PC-3 (cell line): ENCODE measurements around the gene KRTAP5-3. TPM values are rescaled to one million over a fixed set of nuclear protein-coding genes. Genes with fewer than 3 reads are reported as not detected.

Experiments used
- ATAC-seq: fragments of 200-7000 bp; cut with Tn5 transposase; 2 replicates; pipeline ENCODE4 v1.9.1; 2020; ENCODE audit warnings: mild to moderate bottlenecking, moderate library complexity
- BruUV-seq: library from RNA; stranded (reverse); fragments of 400-500 nt; replicated peaks from 2 replicates; lab custom pipeline; 2021; lab: Mats Ljungman, UMichigan
- CTCF ChIA-PET: fragments of 300-600 bp; sonication (Branson Sonifier 250); formaldehyde crosslinking; loops from one replicate; lab custom pipeline; 2022; ENCODE audit warnings: antibody characterized with exemption; lab: Charles Lee
- POLR2A ChIA-PET: fragments of 300-600 bp; sonication (Branson Sonifier 250); formaldehyde crosslinking; loops from one replicate; lab custom pipeline; 2022; ENCODE audit warnings: antibody characterized with exemption; ENCODE audit not compliant: unreplicated experiment; lab: Charles Lee
- DNase-seq: peaks from one replicate; pipeline ENCODE4 v3.0.0-alpha.2; 2015
- H2AFZ ChIP-seq: fragments of 300-600 bp; sonication (generic); 2 replicates; pipeline ENCODE4 v1.6.0; 2016; ENCODE audit warnings: antibody characterized with exemption, low read length
- H3F3A ChIP-seq: fragments of 300-600 bp; sonication (generic); one replicate; pipeline ENCODE4 v1.6.0; 2017; ENCODE audit warnings: antibody characterized with exemption, low read length, control low read depth, mild to moderate bottlenecking; ENCODE audit not compliant: unreplicated experiment
- H3K27ac ChIP-seq: fragments of 300-600 bp; sonication (generic); 2 replicates; pipeline ENCODE4 v1.5.1; 2016; ENCODE audit warnings: mild to moderate bottlenecking, low read length
- H3K27me3 ChIP-seq: fragments of 300-600 bp; sonication (generic); 2 replicates; pipeline ENCODE4 v1.6.1; 2016; ENCODE audit warnings: low read length, mixed read lengths
- H3K36me3 ChIP-seq: fragments of 300-600 bp; sonication (generic); 2 replicates; pipeline ENCODE4 v1.6.1; 2016; ENCODE audit warnings: low read depth, mixed run types, low read length, mixed read lengths
- H3K4me1 ChIP-seq: fragments of 300-600 bp; sonication (generic); 2 replicates; pipeline ENCODE4 v1.5.1; 2016; ENCODE audit warnings: low read length; ENCODE audit not compliant: insufficient read depth
- H3K4me2 ChIP-seq: fragments of 300-600 bp; sonication (generic); 2 replicates; pipeline ENCODE4 v1.6.0; 2016; ENCODE audit warnings: low read length
- H3K4me3 ChIP-seq: fragments of 300-600 bp; sonication (generic); 2 replicates; pipeline ENCODE4 v1.5.1; 2016; ENCODE audit warnings: mild to moderate bottlenecking, low read length, mixed read lengths
- H3K79me2 ChIP-seq: fragments of 300-600 bp; sonication (generic); 2 replicates; pipeline ENCODE4 v1.6.1; 2017; ENCODE audit warnings: low read length, mixed read lengths
- H3K9ac ChIP-seq: fragments of 300-600 bp; sonication (generic); 2 replicates; pipeline ENCODE4 v1.6.0; 2016; ENCODE audit warnings: mild to moderate bottlenecking, low read length
- H3K9me2 ChIP-seq: fragments of 300-600 bp; sonication (generic); replicated peaks from 2 replicates; pipeline ENCODE4 v1.6.1; 2016; ENCODE audit warnings: mixed run types, low read length, mixed read lengths
- H3K9me3 ChIP-seq: fragments of 300-600 bp; sonication (generic); 2 replicates; pipeline ENCODE4 v1.6.1; 2016; ENCODE audit warnings: low read length, mixed read lengths
- H4K20me1 ChIP-seq: fragments of 300-600 bp; sonication (generic); 2 replicates; pipeline ENCODE4 v1.6.1; 2016; ENCODE audit warnings: low read length, mixed read lengths
- CTCF ChIP-seq: fragments of 300-600 bp; sonication (generic); conservative IDR thresholded peaks from 2 replicates; pipeline ENCODE4 v1.5.1; 2017; ENCODE audit warnings: antibody characterized with exemption, low read depth, mild to moderate bottlenecking, low read length
- EZH2 ChIP-seq: fragments of 300-600 bp; sonication (generic); IDR thresholded peaks from one replicate; pipeline ENCODE4 v1.6.1; 2017; ENCODE audit warnings: antibody characterized with exemption, mild to moderate bottlenecking, low read length; ENCODE audit not compliant: unreplicated experiment
- EZH2phosphoT487 ChIP-seq: fragments of 300-600 bp; sonication (generic); IDR thresholded peaks from 2 replicates; pipeline ENCODE4 v1.6.1; 2018; ENCODE audit warnings: mild to moderate bottlenecking, antibody characterized with exemption, low read length, borderline replicate concordance
- intact Hi-C: fragments of 100-400 bp; cut with micrococcal nuclease; formaldehyde crosslinking; loops from 2 replicates; pipeline ENCODE4 v1.9.0; 2023
- total RNA-seq: library from RNA; depleted of rRNA; stranded (reverse); fragments of >200 nt; gene quantifications from 2 replicates; pipeline ENCODE4 v1.2.3, GENCODE V29; 2014

KRTAP5-3 gene
- total RNA-seq, 1 experiment from 2014 or later, result not detected

DNA sequence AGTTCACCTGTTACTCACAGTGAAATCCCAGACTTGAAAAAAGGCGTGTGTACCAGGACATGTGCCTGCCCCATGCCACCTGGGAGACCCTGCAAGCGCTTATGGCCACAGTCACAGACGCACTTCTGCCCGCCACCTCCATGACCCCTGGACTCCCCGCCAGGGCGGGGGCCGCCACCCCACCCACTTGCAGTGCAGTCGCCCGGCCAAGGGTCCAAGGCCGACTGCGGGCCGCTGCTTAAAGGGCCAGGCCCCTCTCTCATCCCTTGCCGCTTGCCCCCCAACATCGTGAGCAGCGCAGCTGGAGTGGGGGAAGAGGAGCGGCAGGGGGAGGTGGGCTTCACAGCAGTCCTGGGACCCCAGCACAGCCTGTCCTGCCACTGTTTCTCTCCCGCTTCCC lies 47.0 kb downstream of the KRTAP5-3 start:
- Histone ChIP-seq H4K20me1 (no peaks in the 10 kb centered on the region), H2AFZ (no peak overlapping the region), H3K27ac (no peak overlapping the region), H3K9me2 (no peaks in the 10 kb centered on the region), H3K4me2 (no peak overlapping the region), H3K27me3 (no peaks in the 10 kb centered on the region), H3K79me2 (no peaks in the 10 kb centered on the region), H3K4me3 (no peak overlapping the region), H3K9ac (no peak overlapping the region), H3K4me1 (peaks cover 26% of the 10 kb centered on the region), H3F3A (no peaks in the 10 kb centered on the region), H3K9me3 (no peaks in the 10 kb centered on the region), H3K36me3 (no peaks in the 10 kb centered on the region)
- no peak for TF ChIP-seq EZH2phosphoT487
- ATAC-seq (no peak), DNase-seq (no peak)
- ChIA-PET CTCF (no interaction called here), POLR2A (no interaction called here)
- intact Hi-C loops, result no loop called here
- no TSS peak for BruUV-seq

DNA sequence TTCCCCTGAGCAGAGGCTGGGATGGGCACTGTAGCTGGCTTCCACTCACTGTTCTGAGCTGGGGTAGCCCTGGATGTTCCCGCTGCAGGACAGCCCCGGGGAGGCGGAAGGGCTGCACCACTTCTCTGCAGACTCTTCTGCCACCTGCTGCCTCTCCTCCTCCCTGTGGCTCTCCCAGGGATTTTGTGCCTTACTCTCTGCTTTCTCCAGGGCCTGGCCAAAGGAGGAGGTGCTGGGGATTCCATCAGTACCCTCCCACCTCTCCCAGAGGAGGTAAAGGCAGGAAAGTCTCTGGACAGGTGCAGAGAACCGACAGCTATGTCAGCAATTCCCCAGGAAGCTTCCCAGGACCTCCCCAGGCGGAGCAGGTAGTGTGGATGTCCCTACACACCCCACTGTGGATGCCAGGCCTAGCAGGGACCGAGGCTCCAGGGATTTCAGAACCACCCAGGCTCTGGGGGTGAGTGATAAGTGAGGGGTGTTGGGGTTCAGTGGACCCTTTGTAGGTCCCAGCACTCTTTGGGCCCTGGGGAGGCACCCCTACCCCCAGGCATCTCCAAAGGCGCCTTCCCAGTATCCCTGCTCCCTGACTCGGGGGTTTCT lies 47.5 kb downstream of the KRTAP5-3 start:
- BruUV-seq, result no TSS peak
- Histone ChIP-seq H4K20me1 (no peaks in the 10 kb centered on the region), H3K9me2 (no peaks in the 10 kb centered on the region), H3K4me1 (peaks cover 26% of the 10 kb centered on the region), H3K9ac (no peak overlapping the region), H2AFZ (no peak overlapping the region), H3F3A (no peaks in the 10 kb centered on the region), H3K79me2 (no peaks in the 10 kb centered on the region), H3K27ac (no peak overlapping the region), H3K27me3 (no peaks in the 10 kb centered on the region), H3K4me2 (no peak overlapping the region), H3K4me3 (no peak overlapping the region), H3K9me3 (no peaks in the 10 kb centered on the region), H3K36me3 (no peaks in the 10 kb centered on the region)
- ChIA-PET POLR2A (no interaction called here), CTCF (no interaction called here)
- intact Hi-C loops, result no loop called here
- DNase-seq (no peak), ATAC-seq (no peak)
- TF ChIP-seq EZH2, result no peak
- no peak for TF ChIP-seq CTCF
- no peak for TF ChIP-seq EZH2phosphoT487

DNA sequence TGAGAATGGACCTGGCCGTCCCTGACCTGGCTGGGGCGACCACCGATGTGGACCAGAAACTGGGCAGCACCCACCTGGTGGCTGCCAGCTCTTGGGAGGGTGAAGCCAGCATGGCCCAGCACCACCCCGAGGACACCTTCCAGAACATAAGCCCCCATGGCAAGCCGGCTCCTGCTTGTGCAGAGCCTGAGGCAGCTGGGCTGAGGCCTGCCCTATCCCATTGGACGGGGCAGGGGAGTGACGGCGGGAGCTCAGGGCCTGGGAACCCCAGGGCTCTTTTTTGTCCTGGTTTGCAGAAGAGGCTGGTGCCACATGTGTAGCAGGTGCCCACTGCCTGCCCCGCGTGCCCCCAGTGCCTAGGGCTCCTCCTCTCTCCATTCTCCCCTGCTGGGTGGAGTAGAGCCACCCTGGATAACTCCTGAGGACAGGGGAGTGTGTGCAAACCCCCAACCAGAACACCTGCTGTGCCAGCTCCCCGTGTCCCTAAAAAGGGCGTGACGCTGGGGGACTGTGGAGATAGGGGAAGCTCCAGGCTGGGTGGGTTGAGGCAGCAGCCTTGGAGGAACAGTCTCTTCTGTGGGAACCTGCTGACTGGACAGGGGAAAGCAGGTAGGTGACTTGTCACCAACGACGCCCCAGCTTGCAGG lies 48.1 kb downstream of the KRTAP5-3 start:
- H3K27ac ChIP-seq, result peak overlapping the region; percentile 79; the same call in 1 of the 2 replicates

More for the DNA sequence above, 48.1 kb downstream of the KRTAP5-3 start:
- Histone ChIP-seq H3K4me1 (peaks cover 26% of the 10 kb centered on the region), H3K9ac (no peak overlapping the region), H3K79me2 (no peaks in the 10 kb centered on the region), H4K20me1 (no peaks in the 10 kb centered on the region), H2AFZ (no peak overlapping the region), H3K27me3 (no peaks in the 10 kb centered on the region), H3F3A (no peaks in the 10 kb centered on the region), H3K9me3 (no peaks in the 10 kb centered on the region), H3K36me3 (no peaks in the 10 kb centered on the region), H3K4me2 (peak overlapping the region; percentile 89; the same call in 1 of the 2 replicates), H3K9me2 (no peaks in the 10 kb centered on the region), H3K4me3 (no peak overlapping the region)
- ATAC-seq (no peak), DNase-seq (no peak)
- no TSS peak for BruUV-seq
- ChIA-PET CTCF (interaction anchor here (1.9 kb wide), 1 partner anchor 13 kb away, joined by 12 read pairs; no protein-coding TSS in a partner anchor), POLR2A (no interaction called here)
- intact Hi-C loops, result no loop called here
- no peak for TF ChIP-seq EZH2
- no peak for TF ChIP-seq EZH2phosphoT487
- no peak for TF ChIP-seq CTCF
